ENCODE data around the gene ASIP.
"Not testable (repeated sequence)": the region's sequence is repeated elsewhere in the genome, so short reads cannot be mapped to it uniquely, and the experiment has no call there.

Gene ASIP

DNA sequence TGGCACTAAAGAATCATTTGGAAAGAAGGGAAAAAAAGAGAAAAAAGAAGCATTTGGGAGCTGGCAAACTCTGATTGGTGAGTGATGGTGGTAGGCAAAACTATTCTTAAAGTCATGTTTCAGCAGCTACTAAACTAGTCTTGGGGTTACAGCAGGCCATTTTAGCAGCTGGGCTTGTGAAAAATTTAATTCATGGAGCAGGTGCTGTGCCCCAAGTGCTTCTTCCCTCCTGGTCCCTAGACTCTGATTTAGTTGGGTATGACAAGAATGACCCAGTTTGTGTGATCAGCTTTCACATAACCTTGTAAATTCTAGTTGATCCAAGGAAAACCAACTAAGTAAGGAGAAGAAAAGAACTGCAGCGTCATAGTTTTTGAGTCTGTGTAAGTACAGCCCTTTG, 1.1 kb upstream of the ASIP start:
- FAIRE-seq = no peak
- no peak for DNase-seq (ENCODE audit: insufficient read length, low spot score)
- TF ChIP-seq POLR2AphosphoS5 (IDR thresholded peaks at IDR 0.05; ENCODE audit: low read depth, low read length) (no peak), SPI1 (IDR thresholded peaks at IDR 0.05; ENCODE audit: low read depth, low read length) (no peak), TAF1 (IDR thresholded peaks at IDR 0.05; ENCODE audit: low read depth, low read length) (no peak), POLR2A (IDR thresholded peaks at IDR 0.05; ENCODE audit: low read depth, low read length) (no peak), PAX5 (IDR thresholded peaks at IDR 0.05; ENCODE audit: insufficient read depth, low read length, severe bottlenecking) (no peak), POU2F2 (IDR thresholded peaks at IDR 0.05; ENCODE audit: low read depth, low read length) (no peak)

GRCh38 chr20:34242015-34242414, 792 bp downstream of the ASIP start:
- not testable (repeated sequence) for FAIRE-seq; DNase-seq (ENCODE audit: insufficient read length, low spot score)

GRCh38 chr20:34242879-34243278, 1.7 kb downstream of the ASIP start:
- TF ChIP-seq POLR2AphosphoS5 (IDR thresholded peaks at IDR 0.05; ENCODE audit: low read depth, low read length) (no peak), POU2F2 (IDR thresholded peaks at IDR 0.05; ENCODE audit: low read depth, low read length) (no peak), TAF1 (IDR thresholded peaks at IDR 0.05; ENCODE audit: low read depth, low read length) (no peak), POLR2A (IDR thresholded peaks at IDR 0.05; ENCODE audit: low read depth, low read length) (no peak), PAX5 (IDR thresholded peaks at IDR 0.05; ENCODE audit: insufficient read depth, low read length, severe bottlenecking) (no peak), SPI1 (IDR thresholded peaks at IDR 0.05; ENCODE audit: low read depth, low read length) (no peak)

GRCh38 chr20:34243377-34243776, 2.2 kb downstream of the ASIP start:
- FAIRE-seq = no peak
- no peak for DNase-seq (ENCODE audit: insufficient read length, low spot score)
- TF ChIP-seq POLR2A (IDR thresholded peaks at IDR 0.05; ENCODE audit: low read depth, low read length) (no peak), TAF1 (IDR thresholded peaks at IDR 0.05; ENCODE audit: low read depth, low read length) (no peak), POLR2AphosphoS5 (IDR thresholded peaks at IDR 0.05; ENCODE audit: low read depth, low read length) (no peak), PAX5 (IDR thresholded peaks at IDR 0.05; ENCODE audit: insufficient read depth, low read length, severe bottlenecking) (no peak), POU2F2 (IDR thresholded peaks at IDR 0.05; ENCODE audit: low read depth, low read length) (no peak), SPI1 (IDR thresholded peaks at IDR 0.05; ENCODE audit: low read depth, low read length) (no peak)

More at GRCh38 chr20:34242879-34243278, 1.7 kb downstream of the ASIP start:
- no peak for FAIRE-seq
- no peak for DNase-seq (ENCODE audit: insufficient read length, low spot score)

GRCh38 chr20:34246126-34246626, 5.0 kb downstream of the ASIP start:
- FAIRE-seq = no peak

GRCh38 chr20:34249291-34249690, 8.1 kb downstream of the ASIP start:
- FAIRE-seq = peak; percentile 72
- TF ChIP-seq PAX5 (IDR thresholded peaks at IDR 0.05; ENCODE audit: insufficient read depth, low read length, severe bottlenecking) (no peak), POU2F2 (IDR thresholded peaks at IDR 0.05; ENCODE audit: low read depth, low read length) (no peak), POLR2A (IDR thresholded peaks at IDR 0.05; ENCODE audit: low read depth, low read length) (no peak), SPI1 (IDR thresholded peaks at IDR 0.05; ENCODE audit: low read depth, low read length) (no peak), POLR2AphosphoS5 (IDR thresholded peaks at IDR 0.05; ENCODE audit: low read depth, low read length) (no peak), TAF1 (IDR thresholded peaks at IDR 0.05; ENCODE audit: low read depth, low read length) (no peak)
- DNase-seq (ENCODE audit: insufficient read length, low spot score) = no peak

More at GRCh38 chr20:34246126-34246626, 5.0 kb downstream of the ASIP start:
- no peak for TF ChIP-seq POLR2AphosphoS5 (IDR thresholded peaks at IDR 0.05; ENCODE audit: low read depth, low read length)
- TF ChIP-seq PAX5 (IDR thresholded peaks at IDR 0.05; ENCODE audit: insufficient read depth, low read length, severe bottlenecking) = no peak
- TF ChIP-seq SPI1 (IDR thresholded peaks at IDR 0.05; ENCODE audit: low read depth, low read length) = no peak
- TF ChIP-seq POLR2A (IDR thresholded peaks at IDR 0.05; ENCODE audit: low read depth, low read length) = no peak
- DNase-seq (ENCODE audit: insufficient read length, low spot score) = no peak

- DNase-seq (ENCODE audit: insufficient read length, low spot score) (no peak), FAIRE-seq (no peak)
- no peak for TF ChIP-seq TAF1 (IDR thresholded peaks at IDR 0.05; ENCODE audit: low read depth, low read length)
- TF ChIP-seq PAX5 (IDR thresholded peaks at IDR 0.05; ENCODE audit: insufficient read depth, low read length, severe bottlenecking) = no peak
- TF ChIP-seq POLR2A (IDR thresholded peaks at IDR 0.05; ENCODE audit: low read depth, low read length) = no peak
- TF ChIP-seq SPI1 (IDR thresholded peaks at IDR 0.05; ENCODE audit: low read depth, low read length) = no peak
- no peak for TF ChIP-seq POLR2AphosphoS5 (IDR thresholded peaks at IDR 0.05; ENCODE audit: low read depth, low read length)
- TF ChIP-seq POU2F2 (IDR thresholded peaks at IDR 0.05; ENCODE audit: low read depth, low read length) = no peak
Measured at GRCh38 chr20:34250005-34250404, 8.8 kb downstream of the ASIP start.

- no peak for TF ChIP-seq PAX5 (IDR thresholded peaks at IDR 0.05; ENCODE audit: insufficient read depth, low read length, severe bottlenecking)
- no peak for TF ChIP-seq POU2F2 (IDR thresholded peaks at IDR 0.05; ENCODE audit: low read depth, low read length)
- TF ChIP-seq POLR2A (IDR thresholded peaks at IDR 0.05; ENCODE audit: low read depth, low read length) = no peak
- TF ChIP-seq TAF1 (IDR thresholded peaks at IDR 0.05; ENCODE audit: low read depth, low read length) = no peak
- TF ChIP-seq SPI1 (IDR thresholded peaks at IDR 0.05; ENCODE audit: low read depth, low read length) = no peak
- no peak for TF ChIP-seq POLR2AphosphoS5 (IDR thresholded peaks at IDR 0.05; ENCODE audit: low read depth, low read length)
- DNase-seq (ENCODE audit: insufficient read length, low spot score) = no peak
- FAIRE-seq = no peak
Measured at GRCh38 chr20:34251619-34252018, 10.4 kb downstream of the ASIP start.

- not testable (repeated sequence) for DNase-seq (ENCODE audit: insufficient read length, low spot score); FAIRE-seq
Measured at GRCh38 chr20:34252431-34253086, 11.3 kb downstream of the ASIP start.

DNA sequence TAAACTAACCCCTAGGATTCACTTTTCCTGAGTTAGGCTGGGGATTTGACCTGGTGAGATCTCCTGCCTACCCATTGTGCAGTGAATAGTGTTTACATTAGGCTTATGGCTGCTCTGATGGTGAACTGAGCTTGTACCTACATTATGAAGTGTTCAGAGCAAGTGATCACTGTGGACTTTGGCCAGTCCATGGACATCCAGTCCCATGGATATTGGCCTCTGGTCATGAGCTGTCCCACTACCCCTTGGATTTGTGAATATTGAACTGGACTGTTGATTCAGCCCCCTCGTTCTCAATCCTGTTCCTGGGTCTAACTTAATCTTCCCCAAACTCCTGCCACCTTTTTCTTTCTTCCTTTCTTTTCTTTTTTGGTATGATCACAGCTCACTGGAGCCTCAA, 13.8 kb downstream of the ASIP start:
- FAIRE-seq (no peak), DNase-seq (ENCODE audit: insufficient read length, low spot score) (no peak)
- TF ChIP-seq TAF1 (IDR thresholded peaks at IDR 0.05; ENCODE audit: low read depth, low read length) = no peak
- no peak for TF ChIP-seq PAX5 (IDR thresholded peaks at IDR 0.05; ENCODE audit: insufficient read depth, low read length, severe bottlenecking)
- TF ChIP-seq POLR2AphosphoS5 (IDR thresholded peaks at IDR 0.05; ENCODE audit: low read depth, low read length) = no peak

All from GM12891 (cell line).